Brain microvascular endothelial cell (primary cell): ENCODE results near the gene TTC8.

Experiments
- DNase-seq: peaks from one replicate; pipeline ENCODE4 v3.0.0-alpha.2; 2020
- H3K27ac ChIP-seq: fragments of 250-450 bp; sonication (Bioruptor Pico); 2 replicates; pipeline ENCODE4 v1.5.1; 2020; ENCODE audit warnings: mild to moderate bottlenecking, moderate library complexity
- H3K27me3 ChIP-seq: fragments of 250-450 bp; sonication (Bioruptor Pico); replicated peaks from 2 replicates; pipeline ENCODE4 v1.5.1; 2020; ENCODE audit warnings: mild to moderate bottlenecking
- H3K36me3 ChIP-seq: fragments of 250-450 bp; sonication (Bioruptor Pico); replicated peaks from 2 replicates; pipeline ENCODE4 v1.5.1; 2020; ENCODE audit warnings: mild to moderate bottlenecking
- H3K4me3 ChIP-seq: 2 replicates; pipeline ENCODE4 v1.5.1; 2011; ENCODE audit warnings: low read depth, mild to moderate bottlenecking, control low read depth, low read length, moderate library complexity
- CTCF ChIP-seq: IDR thresholded peaks from 2 replicates; pipeline ENCODE4 v1.5.1; 2011; ENCODE audit warnings: low read depth, mild to moderate bottlenecking, moderate library complexity, low read length, control low read depth, inconsistent platforms; ENCODE audit errors: missing control alignments
- in situ Hi-C: cut with HindIII; loops from 2 replicates; pipeline ENCODE4 v1.10.0; 2017; ENCODE audit warnings: low sequenced_read_pairs, low pct_ligation_motif_present

Gene TTC8

DNA sequence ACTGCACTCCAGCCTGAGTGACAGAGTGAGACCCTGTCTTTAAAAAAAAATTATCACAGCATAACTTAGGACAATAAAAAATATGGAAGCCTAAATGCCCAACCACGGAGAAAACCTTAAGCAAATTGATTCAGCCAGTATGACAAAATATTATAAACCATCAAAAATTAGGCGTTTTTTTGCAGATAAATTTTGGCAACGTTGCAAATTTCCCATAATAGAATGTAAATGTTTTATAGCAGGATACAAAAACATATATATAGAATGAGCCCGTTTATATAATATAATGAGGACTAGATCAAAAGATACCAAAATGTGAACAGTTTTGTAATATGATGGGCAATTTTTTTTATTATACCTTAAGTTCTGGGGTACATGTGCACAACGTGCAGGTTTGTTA is 24.9 kb upstream of the TTC8 start:
- no peaks in the 10 kb centered on the region for H3K27me3 ChIP-seq
- H3K36me3 ChIP-seq, result no peaks in the 10 kb centered on the region
- H3K4me3 ChIP-seq, result no peak overlapping the region
- no peak for DNase-seq
- no peak overlapping the region for H3K27ac ChIP-seq
- in situ Hi-C loops, result no loop called here
- no peak for TF ChIP-seq CTCF

DNA sequence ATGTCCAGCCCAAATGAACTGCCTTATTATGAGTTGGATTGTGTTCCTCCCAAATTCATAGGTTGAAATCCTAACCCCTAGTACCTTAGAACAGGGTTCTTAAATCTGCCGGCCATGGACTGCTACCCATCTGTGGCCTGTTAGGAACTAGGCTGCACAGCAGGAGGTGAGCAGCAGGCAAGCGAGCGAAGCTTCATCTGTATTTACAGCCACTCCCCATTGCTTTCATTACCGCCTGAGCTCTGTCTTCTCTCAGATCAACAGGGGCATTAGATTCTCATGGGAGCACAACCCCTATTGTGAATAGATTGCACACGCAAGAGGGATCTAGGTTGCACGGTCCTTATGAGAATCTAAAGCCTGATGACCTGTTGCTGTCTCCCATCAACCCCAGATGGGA is 21.9 kb upstream of the TTC8 start:
- H3K27me3 ChIP-seq, result no peaks in the 10 kb centered on the region
- TF ChIP-seq CTCF, result no peak
- no peak for DNase-seq
- in situ Hi-C loops, result no loop called here
- H3K36me3 ChIP-seq, result no peaks in the 10 kb centered on the region
- no peak overlapping the region for H3K4me3 ChIP-seq
- no peak overlapping the region for H3K27ac ChIP-seq

DNA sequence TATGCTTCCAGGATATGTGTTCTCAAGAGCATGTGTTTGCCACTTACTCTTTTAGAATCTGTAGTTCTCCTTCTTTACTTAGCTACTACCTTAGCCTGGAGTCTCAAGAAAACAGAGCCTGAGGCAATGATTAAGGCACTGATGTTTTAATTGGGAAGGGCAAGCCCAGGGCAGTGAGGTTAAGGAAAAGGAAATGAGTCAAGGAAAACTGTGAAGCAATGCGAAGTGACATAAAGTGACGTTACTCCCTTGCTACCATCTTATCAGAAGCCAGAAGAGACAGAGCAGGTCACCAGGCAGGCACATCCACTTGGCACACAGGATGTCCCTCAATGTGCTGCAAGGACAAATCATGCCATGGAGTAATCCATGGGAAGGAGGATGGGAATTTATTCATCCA is 20.4 kb upstream of the TTC8 start:
- in situ Hi-C loops, result no loop called here

GRCh38 chr14:88804477-88804876 is 20.0 kb upstream of the TTC8 start:
- no peak overlapping the region for H3K27ac ChIP-seq
- H3K27me3 ChIP-seq, result no peaks in the 10 kb centered on the region
- no peak for TF ChIP-seq CTCF
- DNase-seq, result no peak
- in situ Hi-C loops, result no loop called here
- H3K36me3 ChIP-seq, result no peaks in the 10 kb centered on the region
- no peak overlapping the region for H3K4me3 ChIP-seq

More for the DNA sequence above, 20.4 kb upstream of the TTC8 start:
- no peak for DNase-seq
- no peak for TF ChIP-seq CTCF
- Histone ChIP-seq H3K27me3 (no peaks in the 10 kb centered on the region), H3K4me3 (no peak overlapping the region), H3K27ac (no peak overlapping the region), H3K36me3 (no peaks in the 10 kb centered on the region)

DNA sequence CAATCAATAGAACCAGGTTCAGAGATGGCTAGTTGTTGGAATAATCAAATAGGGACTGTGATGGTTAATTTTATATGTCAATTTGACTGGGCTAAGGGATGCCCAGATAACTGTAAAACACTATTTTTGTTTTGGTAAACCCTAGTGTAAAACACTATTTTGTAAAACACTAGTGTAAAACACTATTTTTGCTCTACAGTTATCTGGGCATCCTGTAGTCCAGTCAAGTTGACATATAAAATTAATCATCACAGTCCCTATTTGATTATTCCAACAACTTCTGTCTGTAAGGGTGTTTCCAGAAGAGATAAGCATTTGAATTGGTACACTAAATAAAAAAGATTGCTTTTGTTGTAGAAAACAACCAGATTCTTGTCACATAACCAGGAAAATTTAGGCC is 16.1 kb upstream of the TTC8 start:
- DNase-seq, result no peak
- Histone ChIP-seq H3K27me3 (no peaks in the 10 kb centered on the region), H3K36me3 (no peaks in the 10 kb centered on the region), H3K27ac (no peak overlapping the region), H3K4me3 (no peak overlapping the region)
- in situ Hi-C loops, result no loop called here
- TF ChIP-seq CTCF, result no peak

- in situ Hi-C loops, result no loop called here
- H3K27me3 ChIP-seq, result no peaks in the 10 kb centered on the region
- DNase-seq, result no peak
- no peak for TF ChIP-seq CTCF
- no peak overlapping the region for H3K4me3 ChIP-seq
- H3K36me3 ChIP-seq, result no peaks in the 10 kb centered on the region
- no peak overlapping the region for H3K27ac ChIP-seq
These were observed 8.5 kb upstream of the TTC8 start for GRCh38 chr14:88815980-88816379.
